GM23248 (cell line): ENCODE results near the gene CUX1.
"Not testable (repeated sequence)": the region's sequence is repeated elsewhere in the genome, so short reads cannot be mapped to it uniquely, and the experiment has no call there.

Experiments used
- EZH2 ChIP-seq: fragments of 200-600 bp; sonication (generic); IDR thresholded peaks from 2 replicates; pipeline ENCODE4 v1.6.1; 2018; ENCODE audit warnings: antibody characterized with exemption, mild to moderate bottlenecking; ENCODE audit not compliant: insufficient read depth, poor library complexity, severe bottlenecking
- EZH2phosphoT487 ChIP-seq: fragments of 200-600 bp; sonication (generic); IDR thresholded peaks from 2 replicates; pipeline ENCODE4 v1.6.1; 2018; ENCODE audit warnings: antibody characterized with exemption, moderate library complexity, mild to moderate bottlenecking, low read depth; ENCODE audit not compliant: insufficient read depth

DNA sequence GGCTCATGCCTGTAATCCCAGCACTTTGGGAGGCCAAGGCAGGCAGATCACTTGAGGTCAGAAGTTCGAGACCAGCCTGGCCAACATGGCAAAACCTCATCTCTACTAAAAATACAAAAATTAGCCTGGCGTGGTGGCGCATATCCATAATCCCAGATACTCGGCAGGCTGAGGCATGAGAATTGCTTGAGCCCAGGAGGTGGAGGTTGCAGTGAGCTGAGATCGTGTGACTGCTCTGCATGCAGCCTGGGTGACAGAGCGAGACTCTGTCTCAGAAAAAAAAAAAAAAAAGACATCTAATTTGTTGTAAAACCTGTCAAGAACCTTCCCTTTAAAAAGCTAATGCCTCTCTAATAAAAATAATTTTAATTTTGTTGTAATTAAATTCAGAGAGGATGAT is 5.2 kb downstream of the CUX1 start:
- TF ChIP-seq EZH2phosphoT487, EZH2: not testable (repeated sequence)
